Mesenchymal stem cell (in vitro differentiated cells and primary cell): Measurements from ENCODE around the gene ORMDL3.

Experiments
- DNase-seq: peaks from one replicate; pipeline ENCODE4 v3.0.0-alpha.2; 2013
- H2AFZ ChIP-seq: one replicate; pipeline ENCODE4 v1.6.1; 2013; ENCODE audit warnings: low read depth, mild to moderate bottlenecking, control low read depth, inconsistent platforms, low read length, moderate library complexity
- H2AK5ac ChIP-seq: 2 replicates; pipeline ENCODE4 v1.6.1; 2013; ENCODE audit warnings: low read length, moderate library complexity, mild to moderate bottlenecking, inconsistent platforms; ENCODE audit not compliant: severe bottlenecking
- H2BK120ac ChIP-seq: one replicate; pipeline ENCODE4 v1.6.1; 2013; ENCODE audit warnings: low read depth, mild to moderate bottlenecking, inconsistent platforms, low read length, moderate library complexity
- H2BK12ac ChIP-seq, 2 experiments: one replicate each; pipeline ENCODE4 v1.6.1; 2013; ENCODE audit warnings: inconsistent platforms in 2 of 2, low read length in 2 of 2, mild to moderate bottlenecking in 2 of 2, moderate library complexity in 2 of 2, control low read depth in 1 of 2
- H2BK15ac ChIP-seq: one replicate; pipeline ENCODE4 v1.6.1; 2013; ENCODE audit warnings: mild to moderate bottlenecking, low read depth, inconsistent platforms; ENCODE audit not compliant: poor library complexity, severe bottlenecking
- H2BK5ac ChIP-seq: 2 replicates; pipeline ENCODE4 v1.6.1; 2013; ENCODE audit warnings: low read depth, mild to moderate bottlenecking, low read length, control low read depth, inconsistent platforms; ENCODE audit not compliant: poor library complexity, severe bottlenecking
- H3K14ac ChIP-seq, 2 experiments: one replicate each; pipeline ENCODE4 v1.6.1; 2013; ENCODE audit warnings: inconsistent platforms in 2 of 2, low read length in 2 of 2, control low read depth in 1 of 2, mild to moderate bottlenecking in 1 of 2, moderate library complexity in 1 of 2
- H3K18ac ChIP-seq, 2 experiments: one replicate each; pipeline ENCODE4 v1.6.1; 2013; ENCODE audit warnings: inconsistent platforms in 2 of 2, low read length in 2 of 2, control low read depth in 1 of 2, low read depth in 1 of 2, mild to moderate bottlenecking in 1 of 2
- H3K23ac ChIP-seq, 2 experiments: one replicate each; pipeline ENCODE4 v1.6.1; 2013; ENCODE audit warnings: inconsistent platforms in 2 of 2, low read length in 2 of 2, mild to moderate bottlenecking in 2 of 2, moderate library complexity in 2 of 2, control low read depth in 1 of 2
- H3K27ac ChIP-seq: 2 replicates; pipeline ENCODE4 v1.5.1; 2013; ENCODE audit warnings: mild to moderate bottlenecking, moderate library complexity, low read length, control low read depth, inconsistent platforms; ENCODE audit not compliant: poor library complexity, severe bottlenecking
- H3K27me3 ChIP-seq, 2 experiments: 2 replicates each; pipeline versions ENCODE4 v1.6.1 to v1.7.0; 2013; ENCODE audit warnings: low read length in 2 of 2, mild to moderate bottlenecking in 2 of 2, moderate library complexity in 2 of 2, control low read depth in 1 of 2, inconsistent platforms in 1 of 2; ENCODE audit not compliant: control insufficient read depth in 1 of 2, insufficient read depth in 1 of 2
- H3K36me3 ChIP-seq, 2 experiments: 2 replicates each; pipeline versions ENCODE4 v1.6.1 to v1.7.0; 2013; ENCODE audit warnings: low read length in 2 of 2, control low read depth in 1 of 2, inconsistent platforms in 1 of 2, low read depth in 1 of 2, mild to moderate bottlenecking in 1 of 2; ENCODE audit not compliant: insufficient read depth in 2 of 2, control insufficient read depth in 1 of 2
- H3K4ac ChIP-seq, 2 experiments: one replicate each; pipeline ENCODE4 v1.6.1; 2013; ENCODE audit warnings: inconsistent platforms in 2 of 2, low read length in 2 of 2, mild to moderate bottlenecking in 2 of 2, moderate library complexity in 2 of 2, control low read depth in 1 of 2, low read depth in 1 of 2
- H3K4me1 ChIP-seq: 2 replicates; pipeline ENCODE4 v1.6.1; 2013; ENCODE audit warnings: low read depth, low read length, control low read depth; ENCODE audit not compliant: control insufficient read depth, insufficient read depth
- H3K4me2 ChIP-seq: 2 replicates; pipeline ENCODE4 v1.6.1; 2013; ENCODE audit warnings: low read length, mild to moderate bottlenecking, inconsistent platforms; ENCODE audit not compliant: poor library complexity, severe bottlenecking
- H3K4me3 ChIP-seq, 2 experiments: 2 replicates each; pipeline versions ENCODE4 v1.5.1 to v1.7.0; 2013; ENCODE audit warnings: low read length in 2 of 2, mild to moderate bottlenecking in 2 of 2, control low read depth in 1 of 2, low read depth in 1 of 2; ENCODE audit not compliant: insufficient read depth in 1 of 2
- H3K79me1 ChIP-seq: replicated peaks from 2 replicates; pipeline ENCODE4 v1.6.1; 2013; ENCODE audit warnings: mild to moderate bottlenecking, control low read depth, low read length, inconsistent platforms; ENCODE audit not compliant: poor library complexity, severe bottlenecking
- H3K9ac ChIP-seq: 2 replicates; pipeline ENCODE4 v1.7.0; 2013; ENCODE audit warnings: mild to moderate bottlenecking, low read length, moderate library complexity
- H3K9me3 ChIP-seq: 2 replicates; pipeline ENCODE4 v1.7.0; 2013; ENCODE audit warnings: mild to moderate bottlenecking, low read length; ENCODE audit not compliant: control insufficient read depth
- H4K8ac ChIP-seq: one replicate; pipeline ENCODE4 v1.6.1; 2013; ENCODE audit warnings: inconsistent platforms, mild to moderate bottlenecking, low read length, moderate library complexity
- H4K91ac ChIP-seq: one replicate; pipeline ENCODE4 v1.6.1; 2013; ENCODE audit warnings: mild to moderate bottlenecking, low read length, inconsistent platforms
- WGBS: methylation state at CpG from one replicate; pipeline ENCODE4 v1.1.7; 2013; ENCODE audit warnings: mixed read lengths; 5-methylcytosine and 5-hydroxymethylcytosine counted together

The ORMDL3 gene

DNA sequence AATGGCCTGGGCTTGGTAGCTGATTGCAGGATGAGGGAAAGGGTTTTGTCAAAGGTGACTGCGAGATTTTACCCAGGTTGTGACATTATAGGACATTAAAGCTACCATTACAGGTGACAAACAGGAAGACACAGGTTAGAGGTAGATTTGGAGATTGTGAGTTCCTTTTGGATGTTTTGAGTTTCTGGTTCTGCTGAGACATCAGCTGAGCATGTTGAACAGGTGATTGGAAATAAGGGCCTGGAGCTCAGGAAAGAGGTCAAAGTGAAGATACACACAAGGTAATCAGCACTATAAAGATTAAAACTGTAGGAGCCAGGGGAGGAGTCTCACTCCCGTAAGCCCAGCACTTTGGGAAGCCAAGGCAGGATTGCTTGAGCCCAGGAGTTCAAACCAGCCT lies 41.4 kb upstream of the ORMDL3 start:
- H2AFZ ChIP-seq, result no peak overlapping the region
- 74% methylated on average over 2 of the region's 2 CpGs for WGBS
- H3K9ac ChIP-seq, result no peak overlapping the region
- no peak overlapping the region for H2BK12ac ChIP-seq
- no peak overlapping the region for H2BK5ac ChIP-seq
- H3K4me3 ChIP-seq, result no peak overlapping the region
- H4K91ac ChIP-seq, result no peak overlapping the region
- no peak overlapping the region for H2BK120ac ChIP-seq
- DNase-seq, result no peak
- H2AK5ac ChIP-seq, result no peak overlapping the region
- peaks cover 1% of the 10 kb centered on the region for H3K4me1 ChIP-seq
- H3K36me3 ChIP-seq, result no peaks in the 10 kb centered on the region
- no peak overlapping the region for H3K4me2 ChIP-seq
- H3K23ac ChIP-seq, result no peak overlapping the region
- H2BK15ac ChIP-seq, result no peak overlapping the region
- H3K79me1 ChIP-seq, result no peaks in the 10 kb centered on the region
- no peaks in the 10 kb centered on the region for H3K9me3 ChIP-seq
- H3K27me3 ChIP-seq, result peaks cover 7 to 61% of the 10 kb centered on the region in 2 experiments
- no peak overlapping the region for H4K8ac ChIP-seq
- no peak overlapping the region for H3K14ac ChIP-seq
- no peak overlapping the region for H3K18ac ChIP-seq
- no peak overlapping the region for H3K27ac ChIP-seq
- H3K4ac ChIP-seq, result no peak overlapping the region

DNA sequence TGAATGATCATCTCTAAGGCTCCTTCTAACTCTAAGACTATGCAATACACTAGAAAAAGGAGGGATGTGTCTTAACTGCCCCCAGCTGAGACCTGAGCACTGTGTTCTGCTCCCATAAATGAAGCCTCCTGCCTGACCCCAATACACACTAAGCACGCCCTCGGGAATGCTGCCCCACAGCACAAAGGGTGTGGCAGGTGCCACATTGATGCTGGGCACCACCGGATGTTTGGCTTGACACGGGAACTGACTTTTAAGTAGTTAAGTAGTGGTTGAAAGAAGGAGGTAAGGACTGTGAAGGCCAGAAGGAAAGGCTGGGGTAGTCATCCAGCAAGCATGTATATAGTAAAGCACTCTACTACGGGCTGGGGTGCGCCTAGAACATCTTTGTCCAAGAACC lies 39.4 kb upstream of the ORMDL3 start:
- H2BK12ac ChIP-seq, result no peak overlapping the region
- no peaks in the 10 kb centered on the region for H3K79me1 ChIP-seq
- H3K4ac ChIP-seq, result no peak overlapping the region
- no peak overlapping the region for H2AFZ ChIP-seq
- no peaks in the 10 kb centered on the region for H3K9me3 ChIP-seq
- no peak overlapping the region for H3K23ac ChIP-seq
- no peak overlapping the region for H2AK5ac ChIP-seq
- H3K18ac ChIP-seq, result no peak overlapping the region
- H3K14ac ChIP-seq, result no peak overlapping the region
- no peak overlapping the region for H4K91ac ChIP-seq
- H3K27me3 ChIP-seq, result peaks cover 7 to 61% of the 10 kb centered on the region in 2 experiments
- H3K4me1 ChIP-seq, result peaks cover 2% of the 10 kb centered on the region
- no peak overlapping the region for H4K8ac ChIP-seq
- H3K4me2 ChIP-seq, result no peak overlapping the region
- no peak for DNase-seq
- H3K36me3 ChIP-seq, result no peaks in the 10 kb centered on the region
- H2BK120ac ChIP-seq, result no peak overlapping the region
- no peak overlapping the region for H3K4me3 ChIP-seq
- H2BK5ac ChIP-seq, result no peak overlapping the region
- no peak overlapping the region for H3K27ac ChIP-seq
- H2BK15ac ChIP-seq, result no peak overlapping the region
- H3K9ac ChIP-seq, result no peak overlapping the region
- WGBS, result 91% methylated on average over 6 of the region's 6 CpGs

DNA sequence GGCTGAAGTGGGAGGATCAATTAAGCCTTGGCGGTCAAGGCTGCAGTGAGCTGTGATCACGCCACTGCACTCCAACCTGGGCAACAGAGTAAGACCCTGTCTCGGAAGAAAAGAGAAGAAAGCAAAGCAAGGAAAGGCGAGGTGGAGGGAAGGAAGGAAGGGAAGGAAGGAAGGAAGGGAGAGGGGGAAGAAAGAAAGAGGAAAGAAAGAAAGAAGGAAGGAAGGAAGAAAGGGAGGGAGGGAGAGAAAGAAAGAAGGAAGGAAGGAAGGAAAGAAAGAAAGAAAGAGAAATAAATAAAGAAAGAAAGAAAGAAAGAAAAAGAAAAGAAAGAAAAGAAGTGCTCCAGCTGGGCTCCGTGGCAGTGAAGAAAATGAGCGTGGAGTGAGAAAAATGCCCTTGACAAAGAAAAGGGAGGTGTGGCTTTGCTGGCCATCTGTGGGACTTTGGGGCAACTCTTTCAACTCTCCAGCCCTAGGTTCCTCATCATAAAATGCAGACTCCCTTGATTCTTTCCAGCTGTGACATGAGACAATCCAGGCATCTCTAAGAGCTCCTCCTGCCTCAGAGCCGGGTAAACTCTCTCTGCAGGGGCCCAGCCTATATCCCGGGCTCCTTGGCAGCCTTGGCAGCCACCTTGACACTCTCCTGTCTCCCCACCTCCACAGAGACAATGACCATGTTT lies 37.8 kb upstream of the ORMDL3 start:
- Histone ChIP-seq H2AFZ (no peak overlapping the region), H4K91ac (no peak overlapping the region), H3K23ac (no peak overlapping the region), H3K27ac (no peak overlapping the region), H3K79me1 (no peaks in the 10 kb centered on the region), H3K4me1 (peaks cover 2% of the 10 kb centered on the region), H4K8ac (no peak overlapping the region), H3K4me3 (no peak overlapping the region), H3K4ac (no peak overlapping the region), H3K27me3 (peaks cover 3 to 45% of the 10 kb centered on the region in 2 experiments), H3K9me3 (no peaks in the 10 kb centered on the region), H2BK15ac (no peak overlapping the region), H2BK12ac (no peak overlapping the region), H3K14ac (no peak overlapping the region), H2BK120ac (no peak overlapping the region), H2AK5ac (no peak overlapping the region), H3K9ac (no peak overlapping the region), H2BK5ac (no peak overlapping the region), H3K36me3 (no peaks in the 10 kb centered on the region), H3K4me2 (no peak overlapping the region), H3K18ac (no peak overlapping the region)
- no peak for DNase-seq
- WGBS, result 64% methylated on average over 8 of the region's 8 CpGs

DNA sequence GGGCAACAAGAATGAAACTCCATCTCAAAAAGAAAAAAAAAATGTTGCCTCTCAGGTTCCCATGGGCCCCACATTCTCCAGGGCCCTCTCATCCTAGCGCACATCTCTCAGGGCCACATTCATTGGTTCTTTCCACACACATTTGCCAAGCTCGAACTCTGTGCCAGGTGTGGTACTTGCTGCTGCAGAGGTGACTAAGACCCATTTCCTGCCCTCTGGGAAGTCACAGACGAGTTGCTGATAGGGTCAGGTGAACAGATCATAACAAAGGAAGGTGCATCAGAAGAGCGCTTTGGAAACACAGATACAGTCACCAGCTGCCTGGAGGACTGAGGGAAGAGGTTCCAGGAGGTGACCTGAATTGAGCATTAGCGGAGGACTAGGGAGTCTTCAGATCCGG lies 36.4 kb upstream of the ORMDL3 start:
- WGBS, result 81% methylated on average over 6 of the region's 6 CpGs
- no peak overlapping the region for H4K91ac ChIP-seq
- no peak overlapping the region for H3K9ac ChIP-seq
- no peak overlapping the region for H3K4me2 ChIP-seq
- no peak overlapping the region for H2AFZ ChIP-seq
- H2BK12ac ChIP-seq, result no peak overlapping the region
- no peaks in the 10 kb centered on the region for H3K36me3 ChIP-seq
- H3K4ac ChIP-seq, result no peak overlapping the region
- no peak overlapping the region for H2BK5ac ChIP-seq
- no peak overlapping the region for H3K23ac ChIP-seq
- no peak overlapping the region for H4K8ac ChIP-seq
- peaks cover 3 to 35% of the 10 kb centered on the region in 2 experiments for H3K27me3 ChIP-seq
- H3K9me3 ChIP-seq, result no peaks in the 10 kb centered on the region
- H3K18ac ChIP-seq, result no peak overlapping the region
- H3K79me1 ChIP-seq, result no peaks in the 10 kb centered on the region
- H3K4me1 ChIP-seq, result peaks cover 2% of the 10 kb centered on the region
- H2BK120ac ChIP-seq, result no peak overlapping the region
- H3K14ac ChIP-seq, result no peak overlapping the region
- no peak overlapping the region for H3K4me3 ChIP-seq
- no peak for DNase-seq
- no peak overlapping the region for H2AK5ac ChIP-seq
- no peak overlapping the region for H3K27ac ChIP-seq
- no peak overlapping the region for H2BK15ac ChIP-seq
